ENCODE measurements around the gene HOXB4.

- no peak for TF ChIP-seq CTCF (IDR thresholded peaks at IDR 0.05)
- no peak for TF ChIP-seq USF1 (IDR thresholded peaks at IDR 0.05; ENCODE audit: borderline replicate concordance, low read depth)
- no peak for TF ChIP-seq EP300 (IDR thresholded peaks at IDR 0.05; ENCODE audit: borderline replicate concordance in 1 of 2, low read depth in 1 of 2, low read length in 1 of 2)
- no peak for TF ChIP-seq FOXM1 (IDR thresholded peaks at IDR 0.05; ENCODE audit: low read depth)
- TF ChIP-seq YY1 (IDR thresholded peaks at IDR 0.05; ENCODE audit: low read depth): no peak
- TF ChIP-seq TAF1 (IDR thresholded peaks at IDR 0.05; ENCODE audit: borderline replicate concordance, low read depth, low read length): no peak
These were observed 10.4 kb upstream of the HOXB4 start for GRCh38 chr17:48588528-48588927.

All from SK-N-SH (cell line).